ENCODE data around the gene ESF1.
"Not testable (repeated sequence)": the region's sequence is repeated elsewhere in the genome, so short reads cannot be mapped to it uniquely, and the experiment has no call there.

Gene ESF1

GRCh38 chr20:13739731-13740649, 44.7 kb downstream of the ESF1 start:
- DNase-seq (ENCODE audit: low read depth): no peak

GRCh38 chr20:13738187-13738586, 46.5 kb downstream of the ESF1 start:
- DNase-seq (ENCODE audit: low read depth): not testable (repeated sequence)

GRCh38 chr20:13736436-13737191, 48.1 kb downstream of the ESF1 start:
- no peak for DNase-seq (ENCODE audit: low read depth)

- DNase-seq (ENCODE audit: low read depth): no peak
Measured at GRCh38 chr20:13735826-13736225, 48.9 kb downstream of the ESF1 start.

GRCh38 chr20:13723011-13723410, 61.7 kb downstream of the ESF1 start:
- no peak for DNase-seq (ENCODE audit: low read depth)

GRCh38 chr20:13718171-13718570, 66.5 kb downstream of the ESF1 start:
- DNase-seq (ENCODE audit: low read depth): no peak

- no peak for DNase-seq (ENCODE audit: low read depth)
Measured at GRCh38 chr20:13717631-13718044, 67.1 kb downstream of the ESF1 start.

GRCh38 chr20:13715171-13715570, 69.5 kb downstream of the ESF1 start:
- DNase-seq (ENCODE audit: low read depth): no peak

- no peak for DNase-seq (ENCODE audit: low read depth)
Measured at GRCh38 chr20:13708234-13708633, 76.5 kb downstream of the ESF1 start.

- DNase-seq (ENCODE audit: low read depth): no peak
Measured at GRCh38 chr20:13703265-13703664, 81.5 kb downstream of the ESF1 start.

GRCh38 chr20:13701486-13701885, 83.2 kb downstream of the ESF1 start:
- DNase-seq (ENCODE audit: low read depth): no peak

GRCh38 chr20:13700761-13701160, 84.0 kb downstream of the ESF1 start:
- no peak for DNase-seq (ENCODE audit: low read depth)

GRCh38 chr20:13694420-13695150, 90.1 kb downstream of the ESF1 start:
- no peak for DNase-seq (ENCODE audit: low read depth)

- no peak for DNase-seq (ENCODE audit: low read depth)
Measured at GRCh38 chr20:13692802-13693736, 91.7 kb downstream of the ESF1 start.

- no peak for DNase-seq (ENCODE audit: low read depth)
Measured at GRCh38 chr20:13690943-13691342, 93.8 kb downstream of the ESF1 start.

GRCh38 chr20:13687815-13688214, 96.9 kb downstream of the ESF1 start:
- DNase-seq (ENCODE audit: low read depth): no peak

- no peak for DNase-seq (ENCODE audit: low read depth)
Measured at GRCh38 chr20:13685623-13686022, 99.1 kb downstream of the ESF1 start.

GRCh38 chr20:13684566-13685222, 100.0 kb downstream of the ESF1 start:
- DNase-seq (ENCODE audit: low read depth): no peak

GRCh38 chr20:13683833-13684232, 100.9 kb downstream of the ESF1 start:
- no peak for DNase-seq (ENCODE audit: low read depth)

GRCh38 chr20:13681248-13682125, 103.2 kb downstream of the ESF1 start:
- DNase-seq (ENCODE audit: low read depth): no peak
